Measurements from ENCODE around the gene TSPAN9. TPM values are rescaled to one million over a fixed set of nuclear protein-coding genes. Genes with fewer than 3 reads are reported as not detected.

TSPAN9 gene
- total RNA-seq, 2 experiments from 2014 or later = 0.15 TPM; not detected in 1

DNA sequence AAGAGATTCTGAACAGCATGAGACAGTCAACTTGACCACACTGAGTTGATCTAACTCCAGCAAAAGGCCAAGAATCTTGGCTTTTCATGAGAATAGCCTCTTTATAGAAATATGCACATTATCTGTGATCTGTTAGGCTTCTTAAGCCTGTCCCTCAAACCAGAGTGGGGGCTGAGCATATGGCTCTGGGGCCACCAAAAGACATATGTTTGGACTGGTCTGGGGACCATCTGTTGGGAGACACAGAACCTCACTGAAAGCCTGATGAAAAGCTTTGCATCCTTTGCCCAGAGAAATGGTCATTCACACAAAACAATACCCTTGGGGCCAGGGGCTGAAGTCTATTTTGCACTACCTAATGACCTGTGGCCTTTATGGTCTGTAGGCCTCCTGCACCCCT lies 248.6 kb downstream of the TSPAN9 start:
- Mint-ChIP-seq H3K36me3 (ENCODE audit: low read depth) (no peaks in the 10 kb centered on the region), H3K9me3 (no peaks in the 10 kb centered on the region), H3K27ac (no peak overlapping the region), H3K27me3 (no peaks in the 10 kb centered on the region), H3K4me1 (no peaks in the 10 kb centered on the region), H3K4me3 (no peak overlapping the region)
- POLR2A ChIA-PET = no interaction called here
- CTCF ChIA-PET = interaction anchor here (1.4 kb wide), 1 partner anchor 25 kb away, joined by 4 read pairs; no protein-coding TSS in a partner anchor
- no peak for DNase-seq

- no peak overlapping the region for H3K27ac Mint-ChIP-seq
- H3K9me3 Mint-ChIP-seq = no peaks in the 10 kb centered on the region
- CTCF ChIA-PET = interaction anchor here (1.4 kb wide), 1 partner anchor 26 kb away, joined by 4 read pairs; no protein-coding TSS in a partner anchor
- POLR2A ChIA-PET = no interaction called here
- no peak for DNase-seq
- H3K27me3 Mint-ChIP-seq = no peaks in the 10 kb centered on the region
- no peaks in the 10 kb centered on the region for H3K36me3 Mint-ChIP-seq (ENCODE audit: low read depth)
- no peak overlapping the region for H3K4me3 Mint-ChIP-seq
- no peaks in the 10 kb centered on the region for H3K4me1 Mint-ChIP-seq
Measured at GRCh38 chr12:3326156-3326849, 249.1 kb downstream of the TSPAN9 start.

GRCh38 chr12:3326850-3327780 lies 249.9 kb downstream of the TSPAN9 start:
- Mint-ChIP-seq H3K36me3 (ENCODE audit: low read depth) (no peaks in the 10 kb centered on the region), H3K4me3 (no peak overlapping the region), H3K27ac (no peak overlapping the region), H3K4me1 (no peaks in the 10 kb centered on the region), H3K27me3 (no peaks in the 10 kb centered on the region), H3K9me3 (no peaks in the 10 kb centered on the region)
- DNase-seq = no peak
- POLR2A ChIA-PET = no interaction called here
- CTCF ChIA-PET = no interaction called here

DNA sequence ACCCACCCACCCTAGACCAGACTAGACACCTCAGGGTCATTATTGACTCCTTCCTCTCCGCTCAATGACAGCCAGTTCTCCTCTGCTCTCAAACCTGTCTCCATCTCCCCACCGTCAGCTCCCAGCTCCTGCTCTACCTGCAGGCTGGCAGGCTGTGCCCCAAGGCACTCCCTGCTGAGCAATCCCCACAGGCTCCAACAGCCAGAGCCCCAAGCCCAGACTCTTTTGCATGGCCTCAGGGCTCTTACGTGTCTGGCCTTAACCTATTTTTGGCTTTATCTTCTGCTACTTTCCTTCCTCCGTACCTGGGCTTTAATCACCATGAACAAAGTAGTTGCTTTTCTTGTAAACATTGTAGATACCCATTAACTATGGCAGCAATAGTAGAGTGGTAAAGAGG lies 250.9 kb downstream of the TSPAN9 start:
- H3K4me3 Mint-ChIP-seq = no peak overlapping the region
- CTCF ChIA-PET = no interaction called here
- no peak for DNase-seq
- no peaks in the 10 kb centered on the region for H3K27me3 Mint-ChIP-seq
- H3K9me3 Mint-ChIP-seq = no peaks in the 10 kb centered on the region
- no peaks in the 10 kb centered on the region for H3K36me3 Mint-ChIP-seq (ENCODE audit: low read depth)
- no peaks in the 10 kb centered on the region for H3K4me1 Mint-ChIP-seq
- POLR2A ChIA-PET = no interaction called here
- no peak overlapping the region for H3K27ac Mint-ChIP-seq

DNA sequence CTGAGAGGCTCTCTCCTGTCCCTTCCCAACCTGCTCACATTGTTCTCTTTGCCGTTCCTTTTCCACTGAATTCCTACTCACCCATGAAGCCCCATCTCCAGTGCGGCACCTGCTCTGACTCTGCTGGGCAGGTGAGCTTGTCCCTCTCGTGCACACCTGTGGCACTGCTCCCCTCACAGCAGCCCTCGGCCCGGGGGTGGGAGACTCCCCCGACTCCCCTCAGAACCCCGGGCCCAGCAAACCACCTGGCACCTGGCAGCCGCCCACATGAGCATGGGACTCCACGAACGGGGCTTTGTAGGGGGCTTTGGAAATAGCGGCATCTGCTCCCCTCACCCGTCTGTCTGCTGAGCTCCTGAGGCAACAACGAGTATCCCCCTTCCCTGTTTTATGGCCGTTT lies 251.4 kb downstream of the TSPAN9 start:
- DNase-seq = no peak
- Mint-ChIP-seq H3K9me3 (no peaks in the 10 kb centered on the region), H3K27ac (no peak overlapping the region), H3K27me3 (no peaks in the 10 kb centered on the region), H3K4me3 (no peak overlapping the region), H3K36me3 (ENCODE audit: low read depth) (no peaks in the 10 kb centered on the region), H3K4me1 (no peaks in the 10 kb centered on the region)
- CTCF ChIA-PET = no interaction called here
- POLR2A ChIA-PET = no interaction called here

GRCh38 chr12:3329361-3329760 lies 252.2 kb downstream of the TSPAN9 start:
- H3K4me3 Mint-ChIP-seq = no peak overlapping the region
- POLR2A ChIA-PET = no interaction called here
- H3K27me3 Mint-ChIP-seq = no peaks in the 10 kb centered on the region
- H3K36me3 Mint-ChIP-seq (ENCODE audit: low read depth) = no peaks in the 10 kb centered on the region
- no peaks in the 10 kb centered on the region for H3K4me1 Mint-ChIP-seq
- no peak overlapping the region for H3K27ac Mint-ChIP-seq
- no peaks in the 10 kb centered on the region for H3K9me3 Mint-ChIP-seq
- no peak for DNase-seq
- CTCF ChIA-PET = no interaction called here

DNA sequence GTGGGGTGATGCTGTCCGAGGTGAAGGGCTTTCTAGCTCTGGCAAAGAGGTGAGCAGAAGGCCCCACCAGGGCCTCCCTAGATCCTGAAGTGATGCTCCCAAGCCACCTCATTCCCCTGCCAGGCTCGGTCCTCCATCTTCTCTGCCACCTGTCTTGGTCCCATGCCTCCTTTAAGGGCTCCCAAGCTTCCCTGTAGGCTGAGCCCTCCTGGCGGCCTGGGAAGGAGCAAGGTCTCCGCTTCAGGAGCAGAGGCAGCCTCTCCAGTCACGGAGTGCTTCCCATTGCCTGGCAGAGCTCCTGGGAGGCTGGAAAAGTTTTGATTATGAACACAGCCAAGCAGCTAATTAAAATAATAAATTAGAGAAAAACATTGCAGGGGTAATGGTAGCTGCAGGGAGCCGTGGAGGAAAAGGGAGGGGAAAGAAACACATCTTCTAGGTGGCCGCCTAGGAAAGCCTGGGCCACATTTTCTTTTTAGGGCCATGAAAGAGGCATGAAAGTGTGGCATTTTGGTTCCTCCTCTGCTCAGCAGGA lies 253.9 kb downstream of the TSPAN9 start:
- Mint-ChIP-seq H3K27ac (no peak overlapping the region), H3K27me3 (no peaks in the 10 kb centered on the region), H3K36me3 (ENCODE audit: low read depth) (no peaks in the 10 kb centered on the region), H3K4me3 (no peak overlapping the region), H3K4me1 (no peaks in the 10 kb centered on the region), H3K9me3 (no peaks in the 10 kb centered on the region)
- DNase-seq = no peak
- ChIA-PET CTCF (no interaction called here), POLR2A (no interaction called here)

DNA sequence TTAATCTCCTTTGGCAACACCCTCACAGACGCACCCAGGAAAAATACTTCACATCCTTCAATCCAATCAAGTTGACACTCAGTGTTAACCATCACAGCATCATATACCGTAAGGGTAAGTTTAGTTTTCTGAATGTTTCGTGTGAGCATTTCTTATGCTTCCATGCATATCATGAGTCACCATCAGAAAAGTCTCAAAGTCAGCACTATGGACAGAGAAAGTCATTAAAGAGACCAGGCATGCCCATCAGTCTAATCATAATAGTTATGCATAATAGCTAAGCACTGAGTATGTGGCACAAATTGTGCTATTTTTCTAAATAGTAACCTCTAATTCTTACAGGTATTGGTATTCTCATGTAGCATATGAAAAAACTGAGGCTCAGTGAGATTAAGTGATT lies 255.0 kb downstream of the TSPAN9 start:
- no peak for DNase-seq
- no peaks in the 10 kb centered on the region for H3K36me3 Mint-ChIP-seq (ENCODE audit: low read depth)
- H3K4me1 Mint-ChIP-seq = no peaks in the 10 kb centered on the region
- ChIA-PET POLR2A (no interaction called here), CTCF (no interaction called here)
- no peaks in the 10 kb centered on the region for H3K9me3 Mint-ChIP-seq
- H3K27me3 Mint-ChIP-seq = peaks cover 2% of the 10 kb centered on the region
- H3K4me3 Mint-ChIP-seq = no peak overlapping the region
- H3K27ac Mint-ChIP-seq = no peak overlapping the region

DNA sequence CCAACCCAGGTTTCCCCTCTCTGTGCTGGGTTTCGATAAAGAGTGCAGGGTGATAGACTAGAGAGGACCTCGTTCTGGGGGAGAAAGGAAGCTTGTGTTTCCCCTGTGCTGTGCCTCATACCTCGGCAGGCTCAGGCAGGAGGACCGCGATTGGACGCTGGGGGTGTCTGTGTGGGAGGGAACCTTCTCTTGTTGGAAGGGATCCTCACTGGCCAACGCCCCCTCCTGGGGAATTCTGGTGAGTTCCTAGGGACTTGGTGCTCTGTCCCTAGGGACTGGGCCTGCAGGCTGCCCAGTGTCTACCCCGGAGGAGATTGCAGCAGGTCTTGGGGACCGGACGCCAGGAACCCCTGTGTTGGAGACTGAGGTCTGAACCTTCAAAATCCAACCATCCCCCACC lies 256.4 kb downstream of the TSPAN9 start:
- CTCF ChIA-PET = no interaction called here
- POLR2A ChIA-PET = no interaction called here
- H3K27me3 Mint-ChIP-seq = peaks cover 2% of the 10 kb centered on the region
- H3K27ac Mint-ChIP-seq = no peak overlapping the region
- H3K4me3 Mint-ChIP-seq = no peak overlapping the region
- DNase-seq = no peak
- no peaks in the 10 kb centered on the region for H3K4me1 Mint-ChIP-seq
- H3K9me3 Mint-ChIP-seq = no peaks in the 10 kb centered on the region
- H3K36me3 Mint-ChIP-seq (ENCODE audit: low read depth) = no peaks in the 10 kb centered on the region

GRCh38 chr12:3333991-3334391 lies 256.8 kb downstream of the TSPAN9 start:
- Mint-ChIP-seq H3K4me3 (no peak overlapping the region), H3K4me1 (no peaks in the 10 kb centered on the region), H3K9me3 (no peaks in the 10 kb centered on the region), H3K27ac (no peak overlapping the region), H3K36me3 (ENCODE audit: low read depth) (no peaks in the 10 kb centered on the region), H3K27me3 (peaks cover 2% of the 10 kb centered on the region)
- ChIA-PET CTCF (no interaction called here), POLR2A (no interaction called here)
- no peak for DNase-seq

GRCh38 chr12:3335078-3335487 lies 257.9 kb downstream of the TSPAN9 start:
- ChIA-PET POLR2A (no interaction called here), CTCF (no interaction called here)
- Mint-ChIP-seq H3K9me3 (no peaks in the 10 kb centered on the region), H3K27ac (no peak overlapping the region), H3K4me3 (no peak overlapping the region), H3K27me3 (peaks cover 2% of the 10 kb centered on the region), H3K4me1 (no peaks in the 10 kb centered on the region), H3K36me3 (ENCODE audit: low read depth) (no peaks in the 10 kb centered on the region)
- no peak for DNase-seq
